Raji (cell line): Measurements from ENCODE around the gene KCNN4.

ENCODE experiments used
- POLR2A ChIP-seq: IDR thresholded peaks from 2 replicates; pipeline ENCODE4 v1.6.1; 2011; ENCODE audit warnings: low read depth, low read length, control low read depth; ENCODE audit not compliant: insufficient read depth

Gene KCNN4

DNA sequence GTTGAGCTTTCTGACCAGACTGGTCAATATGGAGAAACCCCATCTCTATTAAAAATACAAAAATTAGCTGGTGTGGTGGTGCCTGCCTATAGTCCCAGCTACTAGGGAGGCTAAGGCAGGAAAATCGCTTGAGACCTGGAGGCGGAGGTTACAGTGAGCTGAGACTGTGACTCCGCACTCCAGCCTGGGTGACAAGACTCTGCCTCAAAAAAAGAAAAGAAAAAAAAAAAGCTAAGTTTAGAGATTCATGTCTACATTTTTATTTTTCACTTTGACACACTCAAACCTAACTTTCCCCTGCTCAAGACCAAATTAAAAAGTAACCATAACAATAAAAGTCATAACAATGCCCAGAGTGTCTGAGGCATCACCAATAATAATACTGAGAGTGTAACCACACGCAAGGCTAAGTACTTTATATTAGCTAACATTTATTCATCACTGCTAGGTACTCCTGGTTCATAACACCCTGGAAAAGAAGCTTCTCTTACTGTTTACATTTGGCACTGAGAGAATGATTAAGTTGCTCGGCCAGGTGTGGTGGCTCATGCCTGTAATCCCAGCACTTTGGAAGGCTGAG, 59.2 kb downstream of the KCNN4 start:
- TF ChIP-seq POLR2A, result no peak

- no peak for TF ChIP-seq POLR2A
Measured at GRCh38 chr19:43720936-43721335, 59.8 kb downstream of the KCNN4 start.

DNA sequence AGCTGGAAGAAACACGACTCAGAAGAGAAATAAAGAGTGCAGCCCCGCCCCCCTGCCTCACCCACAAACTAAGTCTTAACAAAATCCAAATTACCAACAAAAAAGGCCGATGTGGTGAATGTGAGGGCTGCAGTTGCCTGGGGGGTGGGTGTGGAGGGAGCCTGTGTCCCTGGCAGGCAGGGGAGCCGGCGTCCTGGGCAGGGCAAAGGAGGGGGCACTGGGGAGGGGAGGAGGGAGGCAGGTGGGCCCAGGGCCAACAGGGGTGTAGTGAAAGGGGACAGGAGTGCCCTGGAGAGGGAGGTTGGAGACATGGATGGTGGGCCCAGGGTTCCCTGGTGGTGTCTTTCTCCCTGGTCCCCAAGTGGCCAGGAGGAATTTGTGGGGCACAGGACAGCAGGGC, 60.9 kb downstream of the KCNN4 start:
- no peak for TF ChIP-seq POLR2A

DNA sequence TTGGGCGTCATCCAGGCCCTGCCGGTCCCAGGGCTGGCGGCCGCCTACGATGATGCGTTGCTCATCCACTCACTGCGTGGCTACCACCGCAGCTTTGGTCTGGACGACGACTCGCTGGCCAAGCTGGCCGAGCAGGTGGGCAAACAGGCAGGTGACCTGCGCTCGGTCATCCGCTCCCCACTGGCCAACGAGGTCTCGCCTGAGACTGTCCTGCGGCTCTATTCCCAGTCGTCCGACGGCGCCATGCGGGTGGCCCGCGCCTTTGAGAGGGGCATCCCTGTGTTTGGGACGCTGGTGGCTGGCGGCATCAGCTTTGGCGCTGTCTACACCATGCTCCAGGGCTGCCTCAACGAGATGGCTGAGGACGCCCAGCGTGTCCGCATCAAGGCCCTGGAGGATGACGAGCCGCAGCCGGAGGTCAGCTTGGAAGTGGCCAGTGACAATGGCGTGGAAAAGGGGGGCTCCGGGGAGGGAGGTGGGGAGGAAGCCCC, 61.4 kb downstream of the KCNN4 start:
- TF ChIP-seq POLR2A, result no peak

DNA sequence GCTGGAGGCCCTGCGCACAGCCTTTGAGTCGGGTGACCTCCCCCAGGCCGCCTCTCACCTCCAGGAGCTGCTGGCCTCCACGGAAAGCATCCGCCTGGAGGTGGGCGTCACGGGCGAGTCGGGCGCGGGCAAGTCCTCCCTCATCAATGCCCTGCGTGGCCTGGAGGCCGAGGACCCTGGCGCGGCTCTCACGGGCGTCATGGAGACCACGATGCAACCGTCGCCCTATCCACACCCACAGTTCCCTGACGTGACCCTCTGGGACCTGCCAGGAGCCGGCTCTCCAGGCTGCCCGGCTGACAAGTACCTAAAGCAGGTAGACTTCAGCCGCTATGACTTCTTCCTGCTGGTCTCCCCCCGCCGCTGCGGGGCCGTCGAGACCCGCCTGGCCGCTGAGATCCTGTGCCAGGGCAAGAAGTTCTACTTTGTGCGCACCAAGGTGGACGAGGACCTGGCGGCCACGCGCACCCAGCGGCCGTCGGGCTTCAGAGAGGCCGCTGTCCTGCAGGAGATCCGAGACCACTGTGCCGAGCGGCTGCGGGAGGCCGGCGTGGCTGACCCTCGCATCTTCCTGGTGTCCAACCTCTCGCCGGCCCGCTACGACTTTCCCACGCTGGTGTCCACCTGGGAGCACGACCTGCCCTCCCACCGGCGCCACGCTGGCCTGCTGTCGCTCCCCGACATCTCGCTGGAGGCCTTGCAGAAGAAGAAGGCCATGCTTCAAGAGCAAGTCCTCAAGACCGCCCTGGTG, 62.0 kb downstream of the KCNN4 start:
- TF ChIP-seq POLR2A, result no peak
